Type B pancreatic cell (in vitro differentiated cells): ENCODE measurements around the gene HERC6. TPM values are rescaled to one million over a fixed set of nuclear protein-coding genes. Genes with fewer than 3 reads are reported as not detected.

Source experiments
- DNase-seq: peaks from one replicate; pipeline ENCODE4 v3.0.0; 2021; ENCODE audit warnings: mixed read lengths; ENCODE audit not compliant: unreplicated experiment; ENCODE audit errors: extremely low spot score
- H3K27ac Mint-ChIP-seq: 2 replicates; pipeline ENCODE4 v1.8.0; 2021; ENCODE audit warnings: mild to moderate bottlenecking, mixed read lengths
- H3K27me3 Mint-ChIP-seq: 2 replicates; pipeline ENCODE4 v1.8.0; 2021; ENCODE audit warnings: mixed read lengths
- H3K36me3 Mint-ChIP-seq: 2 replicates; pipeline ENCODE4 v1.8.0; 2021; ENCODE audit warnings: mixed read lengths
- H3K4me1 Mint-ChIP-seq: one replicate; pipeline ENCODE4 v1.8.0; 2021; ENCODE audit warnings: mixed read lengths; ENCODE audit not compliant: unreplicated experiment
- H3K4me3 Mint-ChIP-seq: 2 replicates; pipeline ENCODE4 v1.8.0; 2021; ENCODE audit warnings: mild to moderate bottlenecking, mixed read lengths
- H3K9me3 Mint-ChIP-seq: 2 replicates; pipeline ENCODE4 v1.8.0; 2021; ENCODE audit warnings: mixed read lengths
- CTCF ChIP-seq: fragments of 200-600 bp; sonication (generic); conservative IDR thresholded peaks from 2 replicates; pipeline ENCODE4 v1.5.0; 2021; ENCODE audit warnings: antibody characterized with exemption, mild to moderate bottlenecking
- total RNA-seq: library from RNA; stranded (reverse); gene quantifications from 2 replicates; pipeline ENCODE4 v1.2.1, GENCODE V29; 2021; ENCODE audit warnings: low replicate concordance

HERC6 gene
- total RNA-seq, 1 donor from 2014 or later: 13.1 TPM

DNA sequence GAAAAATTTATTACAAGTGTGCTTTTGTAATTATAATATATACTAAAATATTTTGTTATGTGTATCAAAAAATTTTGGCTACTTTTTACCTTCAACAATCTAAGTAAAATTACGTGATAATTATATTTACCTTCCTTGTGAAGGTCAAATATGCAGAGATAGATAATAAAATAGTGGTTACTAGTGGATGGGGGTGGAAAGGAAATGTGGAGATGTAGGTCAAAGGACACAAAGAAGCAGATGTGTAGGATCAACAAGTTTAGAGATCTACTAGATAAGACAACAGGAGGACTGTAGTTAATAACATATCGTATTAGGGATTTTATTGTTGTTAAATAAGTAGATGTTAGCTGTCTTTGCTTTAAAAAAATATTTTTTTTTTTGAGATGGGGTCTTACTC is 99.6 kb downstream of the HERC6 start:
- Mint-ChIP-seq H3K4me3 (no peak overlapping the region), H3K36me3 (no peaks in the 10 kb centered on the region), H3K9me3 (no peaks in the 10 kb centered on the region), H3K4me1 (no peaks in the 10 kb centered on the region), H3K27me3 (no peaks in the 10 kb centered on the region), H3K27ac (no peak overlapping the region)
- TF ChIP-seq CTCF: no peak
- DNase-seq: no peak

DNA sequence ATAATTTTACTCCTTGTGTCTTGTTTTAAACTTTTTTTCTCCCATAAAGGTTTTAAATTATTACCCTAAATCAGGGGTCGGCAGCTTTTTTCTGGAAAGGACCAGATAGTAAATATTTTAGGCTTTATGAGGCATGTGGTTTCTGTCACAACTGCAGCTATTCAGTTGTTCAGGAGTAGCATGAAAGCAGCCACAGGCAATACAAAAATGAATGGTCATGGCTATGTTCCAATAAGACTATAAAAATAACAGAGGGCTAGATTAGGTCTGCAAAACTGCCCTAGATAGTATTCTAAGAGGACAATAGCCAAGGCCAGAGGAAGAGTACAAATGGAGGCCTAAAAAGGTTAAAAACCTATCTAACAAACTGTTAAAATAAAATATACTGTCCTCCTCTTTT is 102.9 kb downstream of the HERC6 start:
- no peak for TF ChIP-seq CTCF
- Mint-ChIP-seq H3K36me3 (no peaks in the 10 kb centered on the region), H3K27me3 (no peaks in the 10 kb centered on the region), H3K4me1 (no peaks in the 10 kb centered on the region), H3K4me3 (no peak overlapping the region), H3K9me3 (no peaks in the 10 kb centered on the region), H3K27ac (no peak overlapping the region)
- no peak for DNase-seq

DNA sequence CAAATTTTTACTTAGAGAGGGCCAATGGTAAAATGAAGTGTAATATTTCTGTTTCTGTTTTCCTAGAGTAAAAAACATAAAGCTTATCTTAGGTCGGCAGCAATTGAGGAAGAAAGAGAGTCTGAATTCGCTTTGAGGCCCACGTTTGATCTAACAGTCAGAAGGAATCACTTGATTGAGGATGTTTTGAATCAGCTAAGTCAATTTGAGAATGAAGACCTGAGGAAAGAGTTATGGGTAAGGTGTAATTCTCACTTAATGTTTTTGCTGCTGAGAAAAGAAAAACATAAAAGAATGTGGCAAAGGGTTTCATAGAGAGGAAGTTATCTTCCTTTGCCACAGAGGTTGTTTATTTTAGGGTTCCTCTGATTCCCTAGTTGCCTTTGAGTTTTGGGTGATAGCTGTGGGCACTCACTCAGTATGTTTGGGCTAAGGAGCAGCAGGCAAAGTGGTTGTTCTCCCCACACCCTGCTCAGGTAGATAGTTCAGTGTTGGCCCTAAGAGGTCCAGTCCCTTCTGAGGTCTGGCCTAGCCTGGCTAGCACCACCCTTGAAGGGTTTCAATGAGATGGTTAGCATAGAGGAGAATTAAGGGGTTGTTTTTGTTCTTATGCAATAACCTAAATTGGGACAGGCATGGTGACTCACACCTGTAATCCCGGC is 110.6 kb downstream of the HERC6 start:
- no peak overlapping the region for H3K27ac Mint-ChIP-seq
- no peaks in the 10 kb centered on the region for H3K9me3 Mint-ChIP-seq
- TF ChIP-seq CTCF: no peak
- H3K4me3 Mint-ChIP-seq: no peak overlapping the region
- no peaks in the 10 kb centered on the region for H3K36me3 Mint-ChIP-seq
- no peak for DNase-seq
- no peaks in the 10 kb centered on the region for H3K4me1 Mint-ChIP-seq
- H3K27me3 Mint-ChIP-seq: no peaks in the 10 kb centered on the region

Other genes with a start within 250 kb of the HERC6 start
- 21.5 and 77.7 TPM in 2 replicates for gene ABCG2, start 220.2 kb upstream of the HERC6 start, total RNA-seq
- 23.2 and 24.8 TPM in 2 replicates for gene PPM1K, start 94.3 kb upstream of the HERC6 start, total RNA-seq
- gene HERC5, start 78.3 kb downstream of the HERC6 start, total RNA-seq: 1.4 and 1.6 TPM in 2 replicates
- gene PYURF, start 144.9 kb downstream of the HERC6 start, total RNA-seq: 58.6 and 63.7 TPM in 2 replicates
- 13.3 and 14.1 TPM in 2 replicates for gene HERC3, start 213.6 kb downstream of the HERC6 start, total RNA-seq